H1 (cell line): ENCODE measurements around the gene NOP9. TPM values are rescaled to one million over a fixed set of nuclear protein-coding genes. Genes with fewer than 3 reads are reported as not detected.

ENCODE experiments used
- CTCF ChIA-PET: fragments of 300-600 bp; sonication (Branson Sonifier 250); formaldehyde crosslinking; loops from one replicate; lab custom pipeline; 2021; ENCODE audit not compliant: partially characterized antibody; lab: Charles Lee
- POLR2A ChIA-PET: fragments of 300-600 bp; sonication (Branson Sonifier 250); formaldehyde crosslinking; loops from one replicate; lab custom pipeline; 2021; ENCODE audit warnings: inconsistent platforms; ENCODE audit not compliant: partially characterized antibody; lab: Charles Lee
- DNase-seq, 2 experiments: peaks; one replicate each; pipeline versions ENCODE4 v3.0.0 to v3.0.0-alpha.2; 2010 to 2022; ENCODE audit warnings: low spot score in 2 of 2, low read depth in 1 of 2, mixed read lengths in 1 of 2
- FAIRE-seq: peaks from 2 replicates; lab custom pipeline; 2011; peaks lifted over from hg19 to GRCh38; lab: Jason Lieb, UNC
- H2AFZ ChIP-seq: 2 replicates; pipeline ENCODE4 v1.8.1; 2012; ENCODE audit warnings: low read length, inconsistent platforms
- H2AK5ac ChIP-seq: 2 replicates; pipeline ENCODE4 v1.6.1; 2013; ENCODE audit warnings: low read depth, low read length
- H2BK120ac ChIP-seq: replicated peaks from 2 replicates; pipeline ENCODE3; 2013; ENCODE audit warnings: low read depth, low read length, inconsistent platforms
- H2BK12ac ChIP-seq: 2 replicates; pipeline ENCODE4 v1.6.1; 2013; ENCODE audit warnings: low read depth, low read length
- H2BK15ac ChIP-seq: 2 replicates; pipeline ENCODE4 v1.6.1; 2013; ENCODE audit warnings: low read length
- H2BK20ac ChIP-seq: 2 replicates; pipeline ENCODE4 v1.6.1; 2013; ENCODE audit warnings: low read length
- H2BK5ac ChIP-seq: 2 replicates; pipeline ENCODE4 v1.6.1; 2013; ENCODE audit warnings: low read depth, low read length
- H3K14ac ChIP-seq: 2 replicates; pipeline ENCODE4 v1.6.1; 2013; ENCODE audit warnings: inconsistent platforms; ENCODE audit not compliant: insufficient read length
- H3K18ac ChIP-seq: 2 replicates; pipeline ENCODE4 v1.6.1; 2013; ENCODE audit warnings: low read length; ENCODE audit errors: extremely low read depth
- H3K23ac ChIP-seq: 2 replicates; pipeline ENCODE4 v1.6.1; 2013; ENCODE audit warnings: inconsistent platforms; ENCODE audit not compliant: insufficient read length
- H3K23me2 ChIP-seq: 2 replicates; pipeline ENCODE4 v1.6.1; 2013; ENCODE audit warnings: low read depth, low read length
- H3K27ac ChIP-seq: 2 replicates; pipeline ENCODE4 v1.6.1; 2011; ENCODE audit warnings: low read depth, low read length, inconsistent platforms
- H3K27me3 ChIP-seq, 4 experiments: replicated peaks in 1 of 4; 1 replicate in 1 of 4; 2 replicates in 3 of 4; pipeline versions ENCODE4 v1.6.1 to v1.8.1; 2011 to 2013; ENCODE audit warnings: low read length in 3 of 4, mild to moderate bottlenecking in 3 of 4, inconsistent platforms in 2 of 4, mixed read lengths in 2 of 4, moderate library complexity in 1 of 4; ENCODE audit not compliant: control insufficient read depth in 3 of 4, insufficient read depth in 3 of 4; ENCODE audit errors: extremely low read depth in 1 of 4
- H3K36me3 ChIP-seq, 4 experiments: 2 replicates each; pipeline versions ENCODE4 v1.6.1 to v1.8.1; 2011 to 2013; ENCODE audit warnings: mild to moderate bottlenecking in 4 of 4, low read length in 3 of 4, moderate library complexity in 2 of 4, control low read depth in 1 of 4, inconsistent platforms in 1 of 4; ENCODE audit not compliant: insufficient read depth in 4 of 4, control insufficient read depth in 2 of 4
- H3K4ac ChIP-seq: replicated peaks from 2 replicates; pipeline ENCODE3; 2013; ENCODE audit warnings: low read length, low read depth, mixed read lengths, inconsistent platforms; ENCODE audit not compliant: insufficient read length
- H3K4me1 ChIP-seq, 4 experiments: replicated peaks in 1 of 4; 1 replicate in 1 of 4; 2 replicates in 3 of 4; pipeline versions ENCODE4 v1.6.1 to v1.8.1; 2011 to 2013; ENCODE audit warnings: low read length in 3 of 4, inconsistent platforms in 2 of 4, mixed read lengths in 1 of 4; ENCODE audit not compliant: insufficient read depth in 4 of 4, control insufficient read depth in 3 of 4
- H3K4me2 ChIP-seq, 2 experiments: 2 replicates each; pipeline versions ENCODE4 v1.6.1 to v1.8.1; 2011 to 2013; ENCODE audit warnings: low read depth in 2 of 2, low read length in 2 of 2, control low read depth in 1 of 2, inconsistent platforms in 1 of 2, mild to moderate bottlenecking in 1 of 2; ENCODE audit not compliant: insufficient read depth in 1 of 2
- H3K4me3 ChIP-seq, 4 experiments: fragments of 200-600, 300-600 bp in 1 of 4; sonication (generic), shearing (Covaris generic), sonication (Bioruptor Twin) in 1 of 4; 2 replicates each; pipeline versions ENCODE4 v1.5.1 to v1.8.1; 2011 to 2016; ENCODE audit warnings: low read length in 4 of 4, low read depth in 3 of 4, control low read depth in 2 of 4, inconsistent platforms in 2 of 4, mild to moderate bottlenecking in 2 of 4, mixed read lengths in 1 of 4, moderate library complexity in 1 of 4; ENCODE audit not compliant: insufficient read depth in 2 of 4; ENCODE audit errors: extremely low read depth in 1 of 4
- H3K56ac ChIP-seq: replicated peaks from 2 replicates; pipeline ENCODE3; 2013; ENCODE audit warnings: low read depth, mild to moderate bottlenecking, mixed read lengths, low read length, inconsistent platforms; ENCODE audit not compliant: insufficient read length
- H3K79me1 ChIP-seq: 2 replicates; pipeline ENCODE4 v1.6.1; 2013; ENCODE audit warnings: low read depth, low read length, control low read depth
- H3K79me2 ChIP-seq, 2 experiments: 2 replicates each; pipeline versions ENCODE4 v1.6.1 to v1.8.1; 2012 to 2013; ENCODE audit warnings: low read length in 2 of 2, mild to moderate bottlenecking in 2 of 2, inconsistent platforms in 1 of 2; ENCODE audit not compliant: insufficient read depth in 2 of 2, control insufficient read depth in 1 of 2
- H3K9ac ChIP-seq, 4 experiments: replicated peaks in 1 of 4; 1 replicate in 1 of 4; 2 replicates in 3 of 4; pipeline versions ENCODE4 v1.6.1 to v1.8.1; 2011 to 2013; ENCODE audit warnings: low read depth in 3 of 4, low read length in 3 of 4, control low read depth in 2 of 4, mild to moderate bottlenecking in 2 of 4, moderate library complexity in 2 of 4, inconsistent platforms in 1 of 4; ENCODE audit errors: extremely low read depth in 1 of 4
- H3K9me3 ChIP-seq, 2 experiments: 2 replicates each; pipeline versions ENCODE4 v1.6.1 to v1.8.1; 2012 to 2013; ENCODE audit warnings: mild to moderate bottlenecking in 2 of 2, moderate library complexity in 2 of 2, control low read depth in 1 of 2, inconsistent platforms in 1 of 2, low read depth in 1 of 2, low read length in 1 of 2, mixed read lengths in 1 of 2; ENCODE audit not compliant: insufficient read depth in 2 of 2
- H4K20me1 ChIP-seq, 2 experiments: replicated peaks in 1 of 2; 2 replicates each; pipeline versions ENCODE3 to v1.8.1; 2011 to 2013; ENCODE audit warnings: inconsistent platforms in 2 of 2, low read length in 2 of 2, mild to moderate bottlenecking in 1 of 2; ENCODE audit not compliant: insufficient read depth in 2 of 2, control insufficient read depth in 1 of 2
- H4K5ac ChIP-seq: 2 replicates; pipeline ENCODE4 v1.6.1; 2013; ENCODE audit warnings: low read length, low read depth, mixed read lengths, inconsistent platforms; ENCODE audit not compliant: insufficient read length
- H4K8ac ChIP-seq: 2 replicates; pipeline ENCODE4 v1.8.0; 2013; ENCODE audit warnings: mild to moderate bottlenecking, moderate library complexity, low read length, inconsistent platforms; ENCODE audit not compliant: insufficient read depth; ENCODE audit errors: extremely low read depth
- H4K91ac ChIP-seq: replicated peaks from 2 replicates; pipeline ENCODE3; 2013; ENCODE audit warnings: low read length, mixed read lengths, inconsistent platforms; ENCODE audit not compliant: insufficient read length
- ATF2 ChIP-seq: IDR thresholded peaks from 2 replicates; pipeline ENCODE4 v1.6.1; 2012; ENCODE audit warnings: low read length, inconsistent platforms
- BACH1 ChIP-seq: IDR thresholded peaks from 2 replicates; pipeline ENCODE4 v1.6.1; 2012; ENCODE audit warnings: low read length, improper control_type of control experiment
- CBX5 ChIP-seq: fragments of 300-800, 300-1000 bp; sonication (generic); IDR thresholded peaks from 2 replicates; pipeline ENCODE4 v1.7.1; 2016; ENCODE audit warnings: antibody characterized with exemption, low read length, low read depth
- GABPA ChIP-seq: IDR thresholded peaks from 2 replicates; pipeline ENCODE4 v1.6.1; 2011; ENCODE audit warnings: mild to moderate bottlenecking, low read length, moderate library complexity, borderline replicate concordance; ENCODE audit not compliant: insufficient read depth
- RFX5 ChIP-seq: IDR thresholded peaks from 2 replicates; pipeline ENCODE4 v1.6.1; 2011; ENCODE audit warnings: low read depth, low read length, improper control_type of control experiment, borderline replicate concordance
- SAP30 ChIP-seq: fragments of 300-600 bp; sonication (generic); IDR thresholded peaks from 2 replicates; pipeline ENCODE4 v1.7.1; 2012; ENCODE audit warnings: low read length, moderate library complexity, mild to moderate bottlenecking, inconsistent platforms; ENCODE audit not compliant: insufficient read depth, insufficient replicate concordance
- SIRT6 ChIP-seq: IDR thresholded peaks from one replicate; pipeline ENCODE4 v1.7.1; 2012; ENCODE audit warnings: low read length, inconsistent platforms
- SP4 ChIP-seq: IDR thresholded peaks from 2 replicates; pipeline ENCODE4 v1.6.1; 2012; ENCODE audit warnings: low read length, inconsistent platforms
- WGBS, 2 experiments: shearing (Covaris generic) in 1 of 2; methylation state at CpG; one replicate each; pipeline versions ENCODE4 v1.1.6 to v1.1.7; 2013 to 2015; ENCODE audit warnings: low lambda C conversion rate in 2 of 2, mixed read lengths in 2 of 2, inconsistent platforms in 1 of 2, low coverage in 1 of 2, missing lambda C conversion rate in 1 of 2; ENCODE audit not compliant: insufficient replicate concordance in 2 of 2, insufficient coverage in 1 of 2, insufficient read length in 1 of 2; ENCODE audit errors: extremely low coverage in 1 of 2, missing lambda C conversion rate in 1 of 2; 5-methylcytosine and 5-hydroxymethylcytosine counted together
- polyA plus RNA-seq, 7 experiments: library from polyadenylated mRNA; depleted of rRNA in 3 of 7; stranded (reverse) in 5 of 7; unstranded in 2 of 7; fragments of >200 nt in 5 of 7; fragments of 200-250 nt in 2 of 7; gene quantifications; 1 replicate in 5 of 7; 2 replicates in 1 of 7; 4 replicates in 1 of 7; pipeline versions ENCODE4 v1.2.1 to v1.2.3, GENCODE V29; 2011 to 2013; ENCODE audit warnings: missing spikeins in 2 of 7, mixed read lengths in 2 of 7
- total RNA-seq: library from RNA; stranded (reverse); fragmentation: NEBNext Ultra II Directional; extraction: Animal tissue kit (Norgen Biotek cat#: 25700); gene quantifications from 2 replicates; pipeline ENCODE4 v1.2.1, GENCODE V29; 2021
- TF ChIP-seq, protein P1 (sequence below), 3 experiments: IDR thresholded peaks; 1 replicate in 2 of 3; 2 replicates in 1 of 3; pipeline versions ENCODE4 v1.5.1 to v1.6.1; 2011; ENCODE audit warnings: low read length in 3 of 3, mild to moderate bottlenecking in 3 of 3, inconsistent platforms in 2 of 3, low read depth in 1 of 3, moderate library complexity in 1 of 3; ENCODE audit not compliant: insufficient read depth in 1 of 3; ENCODE audit errors: control extremely low read depth in 1 of 3

NOP9 gene
- total and polyA plus RNA-seq, 2 of the 8 experiments (the other 6 are each of a cell fraction or from before 2014, with no cell fraction given): 17.8 to 34.8 TPM

- H3K9me3 ChIP-seq: no peaks in the 10 kb centered on the region; a peak in 1 of 4 replicates
- no peak overlapping the region for H3K23ac ChIP-seq
- no peak overlapping the region for H4K5ac ChIP-seq
- peak overlapping the region; percentile 85 to 96 for H3K4me2 ChIP-seq
- no peak overlapping the region for H3K4ac ChIP-seq
- H2BK15ac ChIP-seq: no peak overlapping the region
- H3K79me1 ChIP-seq: peaks cover 5% of the 10 kb centered on the region; the same call in 1 of the 2 replicates
- H3K27ac ChIP-seq: no peak overlapping the region
- H3K56ac ChIP-seq: no peak overlapping the region
- H2BK12ac ChIP-seq: no peak overlapping the region
- H3K4me3 ChIP-seq: peak overlapping the region; percentile 76 to 91 (median 88)
- H3K4me1 ChIP-seq: peaks cover 0 to 7% (median 4%) of the 10 kb centered on the region in 4 experiments; a peak in 5 of 7 replicates
- no peak overlapping the region for H3K18ac ChIP-seq
- H2BK5ac ChIP-seq: 0 out of 2 replicates have a peak overlapping the region, but pooled peaks have one; percentile 12
- H4K8ac ChIP-seq: peak overlapping the region; percentile 92; the same call in 1 of the 2 replicates
- WGBS, 2 experiments: 82% methylated on average over 7 of the region's 7 CpGs; no CpG with 5 or more reads in 1 of the 2 experiments
- H4K91ac ChIP-seq: no peak overlapping the region
- no peak overlapping the region for H2BK20ac ChIP-seq
- POLR2A ChIA-PET: interaction anchor here (1.0 to 6.1 kb wide), 14 partner anchors 8 to 152 kb away, joined by 3 to 50 read pairs (median 7); partner anchors contain the start of genes CHMP4A, CIDEB, GMPR2 and LTB4R
- peaks cover 4% of the 10 kb centered on the region; the same call in 1 of the 2 replicates for H3K23me2 ChIP-seq
- H2AK5ac ChIP-seq: no peak overlapping the region
- FAIRE-seq (no peak), DNase-seq (no peak)
- H3K9ac ChIP-seq: peak overlapping the region in 3 of 4 experiments; percentile 63 to 91 (median 68); a peak in 4 of 7 replicates
- no peaks in the 10 kb centered on the region for H4K20me1 ChIP-seq
- CTCF ChIA-PET: interaction anchor here (0.7 to 9.0 kb wide), 16 partner anchors 9 to 241 kb away, joined by 3 to 163 read pairs (median 8); partner anchors contain the start of genes CHMP4A, CIDEB, IPO4 and KHNYN
- H3K14ac ChIP-seq: no peak overlapping the region
- no peak overlapping the region for H2AFZ ChIP-seq
- H3K36me3 ChIP-seq: peaks cover 17 to 27% (median 23%) of the 10 kb centered on the region in 4 experiments
- peaks cover 4 to 13% of the 10 kb centered on the region in 2 experiments; a peak in 2 of 4 replicates for H3K79me2 ChIP-seq
- H3K27me3 ChIP-seq: no peaks in the 10 kb centered on the region
- no peak overlapping the region for H2BK120ac ChIP-seq
- TF ChIP-seq BACH1: no peak
- TF ChIP-seq, protein P1, sequence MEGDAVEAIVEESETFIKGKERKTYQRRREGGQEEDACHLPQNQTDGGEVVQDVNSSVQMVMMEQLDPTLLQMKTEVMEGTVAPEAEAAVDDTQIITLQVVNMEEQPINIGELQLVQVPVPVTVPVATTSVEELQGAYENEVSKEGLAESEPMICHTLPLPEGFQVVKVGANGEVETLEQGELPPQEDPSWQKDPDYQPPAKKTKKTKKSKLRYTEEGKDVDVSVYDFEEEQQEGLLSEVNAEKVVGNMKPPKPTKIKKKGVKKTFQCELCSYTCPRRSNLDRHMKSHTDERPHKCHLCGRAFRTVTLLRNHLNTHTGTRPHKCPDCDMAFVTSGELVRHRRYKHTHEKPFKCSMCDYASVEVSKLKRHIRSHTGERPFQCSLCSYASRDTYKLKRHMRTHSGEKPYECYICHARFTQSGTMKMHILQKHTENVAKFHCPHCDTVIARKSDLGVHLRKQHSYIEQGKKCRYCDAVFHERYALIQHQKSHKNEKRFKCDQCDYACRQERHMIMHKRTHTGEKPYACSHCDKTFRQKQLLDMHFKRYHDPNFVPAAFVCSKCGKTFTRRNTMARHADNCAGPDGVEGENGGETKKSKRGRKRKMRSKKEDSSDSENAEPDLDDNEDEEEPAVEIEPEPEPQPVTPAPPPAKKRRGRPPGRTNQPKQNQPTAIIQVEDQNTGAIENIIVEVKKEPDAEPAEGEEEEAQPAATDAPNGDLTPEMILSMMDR (IDR thresholded peaks at IDR 0.05; ENCODE audit: control extremely low read depth in 1 of 3, insufficient read depth in 1 of 3, low read depth in 1 of 3, low read length in 3 of 3): no peak
- TF ChIP-seq ATF2: no peak
- TF ChIP-seq GABPA: no peak
- TF ChIP-seq SP4: no peak
- TF ChIP-seq CBX5: no peak
- TF ChIP-seq SAP30: no peak
- TF ChIP-seq SIRT6: no peak
- TF ChIP-seq RFX5: no peak
Observed at GRCh38 chr14:24298892-24299254, 777 bp upstream of the NOP9 start.
